ENCODE data around the gene MACROD1. TPM values are rescaled to one million over a fixed set of nuclear protein-coding genes. Genes with fewer than 3 reads are reported as not detected.

The MACROD1 gene
- total RNA-seq, 1 donor from 2014 or later: 168 TPM

DNA sequence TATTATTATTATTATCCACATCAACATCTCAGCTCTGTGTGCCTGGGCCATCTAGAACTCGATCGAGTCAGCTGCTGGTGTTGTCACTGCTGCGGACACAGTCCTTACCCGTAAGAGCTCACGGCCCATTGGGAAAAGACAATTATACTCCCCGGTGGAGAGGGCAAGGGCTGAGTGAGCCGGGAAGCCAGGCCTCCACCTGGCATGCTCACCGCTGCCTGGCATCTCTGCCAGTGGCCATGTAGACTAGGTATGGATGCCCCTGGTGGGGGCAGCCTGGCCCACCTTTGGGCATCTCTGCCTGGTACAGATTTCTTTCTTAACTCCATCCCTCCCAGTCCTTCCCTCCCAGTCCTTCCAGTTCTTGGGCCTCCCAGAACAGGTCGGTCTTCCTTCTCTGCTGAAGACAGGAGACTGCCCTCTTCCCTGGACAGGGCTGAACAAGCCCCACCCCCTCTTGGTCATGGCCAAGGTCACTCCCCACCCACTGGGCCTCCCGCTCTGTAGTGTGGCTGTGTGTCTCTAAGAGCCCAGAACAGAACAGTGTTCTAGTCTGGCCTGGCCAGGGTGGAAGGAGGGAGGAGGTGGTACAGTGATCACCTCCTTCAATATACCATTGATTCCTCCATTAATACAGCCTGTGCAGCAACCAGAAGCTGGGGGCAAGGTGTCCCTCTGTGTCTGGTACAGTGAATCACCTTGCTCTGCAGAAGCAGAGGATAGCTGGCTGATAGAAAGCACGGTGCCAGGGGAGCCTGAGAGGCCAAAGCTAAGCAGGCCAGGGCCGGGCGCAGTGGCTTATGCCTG, 72.5 kb downstream of the MACROD1 start:
- DNase-seq (ENCODE audit: low read depth): no peak

DNA sequence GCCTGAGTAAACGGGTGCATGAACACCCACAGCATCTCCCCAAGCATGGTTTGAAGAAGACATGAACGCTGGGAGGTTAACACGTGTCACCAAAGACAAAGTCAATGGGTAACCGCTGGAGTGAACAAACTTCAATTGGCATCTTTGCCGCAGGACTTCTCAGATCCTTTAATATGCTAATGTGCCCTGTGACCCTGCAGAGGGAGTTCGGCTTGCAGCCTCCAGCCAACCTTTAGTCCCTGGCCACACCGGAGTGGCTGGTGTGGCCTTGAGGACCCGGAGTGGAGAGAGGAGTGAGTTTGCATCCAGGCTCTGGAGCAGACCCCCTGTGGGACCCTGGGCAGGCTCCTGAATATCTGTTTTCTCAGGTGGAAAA, 73.2 kb downstream of the MACROD1 start:
- DNase-seq (ENCODE audit: low read depth): no peak

DNA sequence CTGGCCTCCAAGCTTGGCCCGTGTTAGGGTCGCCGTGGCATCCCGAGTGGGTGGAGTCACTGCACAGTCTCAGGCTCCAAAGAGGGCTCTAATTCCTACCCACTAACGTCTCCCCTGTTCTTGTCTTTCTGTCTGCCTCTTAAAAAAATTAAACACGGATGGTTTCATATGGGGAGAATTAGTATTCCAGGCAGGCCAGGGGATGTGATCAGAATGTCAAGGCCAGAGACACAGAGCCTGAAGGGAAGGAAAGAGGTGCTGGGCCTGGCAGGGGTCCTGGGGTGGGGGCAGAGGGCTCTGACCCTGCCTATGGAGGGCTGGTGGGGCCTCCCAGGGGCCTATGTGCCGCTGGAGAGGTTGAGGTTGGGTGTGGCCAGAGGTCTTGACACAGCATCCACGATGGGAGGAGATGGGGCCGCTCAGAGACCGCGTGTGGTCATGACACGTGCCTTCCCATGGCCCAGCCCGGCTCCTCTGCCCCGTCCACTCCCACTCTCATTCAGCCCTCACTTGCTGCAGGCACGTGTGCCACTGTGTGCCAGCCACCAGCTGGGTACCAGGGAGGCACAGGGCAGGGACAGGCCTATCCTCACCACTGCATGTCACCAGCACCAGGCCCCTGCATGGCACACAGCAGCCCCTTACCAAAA, 73.7 kb downstream of the MACROD1 start:
- no peak for DNase-seq (ENCODE audit: low read depth)

DNA sequence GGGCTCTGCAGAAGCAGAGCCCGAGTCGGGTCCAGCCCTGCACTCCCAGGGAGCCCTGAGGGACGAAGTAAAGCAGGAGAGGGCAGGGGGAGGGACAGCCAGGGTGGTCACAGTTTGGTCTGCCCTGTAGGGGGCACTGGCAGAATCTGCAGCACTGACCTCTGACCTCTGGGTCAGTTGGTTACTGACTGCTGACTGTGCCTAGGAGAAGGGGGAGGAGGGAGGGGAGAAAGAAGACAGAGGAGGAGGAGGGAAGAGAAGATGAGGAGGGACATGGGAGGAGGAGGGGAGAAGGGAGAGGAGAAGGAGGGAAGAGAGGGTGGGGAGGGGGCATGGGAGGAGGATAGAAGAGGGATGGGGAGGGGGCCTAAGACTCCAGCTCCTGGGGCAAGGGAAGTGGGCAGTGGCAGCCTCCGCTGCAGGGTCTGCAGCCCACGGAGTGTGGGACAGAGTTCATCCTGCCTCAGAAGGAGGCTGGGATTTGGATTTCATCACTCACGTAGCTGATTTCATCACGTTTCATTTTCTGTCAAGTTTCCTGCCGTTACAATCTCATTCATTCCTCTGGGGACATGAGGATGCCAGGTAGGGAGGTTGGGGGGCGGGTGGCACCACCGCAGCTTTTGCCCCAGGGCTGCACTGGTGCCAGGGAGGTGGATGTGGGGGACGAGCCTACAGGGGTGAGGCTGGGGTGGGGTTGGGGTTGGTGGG, 75.0 kb downstream of the MACROD1 start:
- no peak for DNase-seq (ENCODE audit: low read depth)

DNA sequence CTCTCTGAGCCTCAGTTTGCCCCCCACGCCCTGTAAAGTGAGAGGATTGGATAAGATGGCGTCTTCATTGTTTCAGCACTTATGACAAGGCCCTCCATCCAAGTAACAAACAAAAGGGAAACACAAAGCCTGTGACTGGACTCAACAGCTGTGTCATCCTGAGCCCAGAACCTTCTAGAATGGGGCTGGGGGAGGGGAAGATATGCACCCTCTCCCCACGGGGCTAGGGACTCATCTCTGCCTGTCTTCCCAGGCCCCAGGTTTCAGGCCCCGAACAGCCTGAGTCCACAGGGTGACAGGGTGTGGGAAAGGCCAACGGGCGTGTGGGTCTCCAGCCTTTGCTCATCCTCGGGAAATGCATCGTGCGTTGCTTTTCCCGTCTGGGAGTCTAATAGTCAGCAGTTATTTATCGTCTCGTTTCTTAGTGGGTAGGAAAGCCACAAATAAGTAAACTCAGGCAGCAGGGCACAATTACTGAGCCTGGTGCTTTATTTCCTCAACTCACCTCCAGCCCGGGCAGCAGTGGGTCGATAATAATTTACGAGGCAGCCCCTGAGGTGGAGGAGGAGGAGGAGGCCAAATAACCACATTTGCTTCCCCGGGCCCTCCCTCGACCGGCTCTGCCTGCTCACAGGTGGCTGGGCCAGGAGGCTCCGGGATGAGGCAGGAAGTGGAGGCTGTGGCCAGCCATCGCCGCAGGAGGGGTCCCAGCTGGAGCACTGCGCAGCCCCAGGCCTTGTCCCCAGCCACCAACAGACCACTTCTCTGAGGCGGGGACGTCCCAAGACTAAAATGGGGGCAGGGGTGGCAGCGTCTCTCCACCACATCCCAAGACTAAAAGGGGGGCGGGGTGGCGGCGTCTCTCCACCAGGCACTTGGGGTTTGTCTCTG, 75.8 kb downstream of the MACROD1 start:
- peak; percentile 45 for DNase-seq (ENCODE audit: low read depth)

DNA sequence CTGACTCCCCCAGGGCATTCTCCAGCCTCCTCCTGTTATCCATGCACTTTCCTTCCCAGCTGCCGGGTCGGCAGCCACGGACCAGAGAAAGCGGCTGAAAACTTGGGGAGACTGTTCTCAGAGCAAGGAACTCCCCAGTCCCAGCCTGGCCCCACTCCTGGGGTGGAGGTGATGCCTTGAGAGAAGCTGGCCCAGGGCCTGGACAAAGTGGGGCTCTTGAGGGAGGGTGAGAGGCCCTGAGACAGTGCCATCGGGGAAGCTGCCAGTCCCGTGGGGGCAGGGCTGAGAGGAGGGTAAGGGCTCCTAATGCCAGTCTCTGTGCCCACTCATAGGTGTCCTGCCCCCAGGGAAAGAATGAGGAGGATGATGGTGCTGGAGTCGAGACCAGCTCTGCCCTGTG, 76.4 kb downstream of the MACROD1 start:
- no peak for DNase-seq (ENCODE audit: low read depth)

DNA sequence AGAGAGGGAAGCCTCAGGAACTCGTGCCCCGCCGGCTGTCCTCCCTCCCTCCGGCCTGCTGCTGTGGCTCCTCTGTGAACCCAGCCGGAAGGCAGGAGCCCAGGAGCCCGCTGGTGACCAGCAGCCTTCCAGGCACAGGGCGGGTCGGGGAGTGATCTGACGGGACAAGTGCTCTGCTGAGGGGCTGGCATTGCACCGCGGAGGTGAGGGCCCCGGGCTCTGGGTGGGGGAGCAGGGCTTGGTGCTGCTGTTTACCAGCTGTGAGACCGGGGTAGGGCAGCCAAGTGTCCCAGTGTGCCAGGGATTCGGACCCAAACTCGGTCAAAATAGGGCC, 76.9 kb downstream of the MACROD1 start:
- DNase-seq (ENCODE audit: low read depth): no peak

DNA sequence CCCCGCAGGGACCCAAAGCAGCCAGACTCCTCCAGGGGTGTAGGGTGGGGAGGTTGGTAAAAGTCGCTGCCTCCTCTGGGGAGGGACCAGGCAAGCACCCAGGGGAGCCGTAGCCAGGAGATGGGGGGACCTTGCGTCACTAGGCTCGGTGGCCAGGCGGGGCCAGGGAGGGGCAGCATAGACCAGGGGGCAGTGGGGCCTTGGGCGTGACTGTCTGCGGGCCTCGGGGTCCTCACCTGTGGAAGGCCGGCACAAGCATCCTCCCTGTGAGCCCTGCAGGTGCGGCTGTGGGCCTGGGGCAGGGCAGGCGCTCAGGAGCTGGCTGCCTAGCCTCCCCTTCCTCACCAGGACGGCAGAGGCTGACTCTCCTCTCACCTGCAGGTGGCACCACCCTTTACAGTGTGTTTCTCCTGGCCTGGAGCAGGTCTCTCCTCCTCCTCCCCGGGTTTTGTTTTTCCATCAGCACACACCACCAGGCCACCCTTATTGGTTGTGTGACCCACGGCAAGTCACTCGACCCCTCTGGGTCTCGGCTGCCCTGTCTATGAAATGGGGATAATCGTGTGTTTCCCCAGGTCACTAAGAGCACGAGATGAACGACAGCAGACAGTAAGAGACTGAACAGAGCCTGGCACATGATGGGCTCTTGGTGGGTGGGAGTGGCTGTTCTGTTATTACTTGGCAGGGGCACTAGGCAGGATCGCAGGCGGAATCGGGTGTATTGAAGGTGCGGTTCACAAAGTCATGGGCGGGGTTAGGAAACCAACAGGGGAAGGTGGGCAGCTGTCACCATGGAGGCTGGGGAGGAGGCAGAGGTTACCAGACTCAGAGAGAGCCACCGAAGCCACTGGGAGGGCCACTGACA, 77.5 kb downstream of the MACROD1 start:
- DNase-seq (ENCODE audit: low read depth): no peak

DNA sequence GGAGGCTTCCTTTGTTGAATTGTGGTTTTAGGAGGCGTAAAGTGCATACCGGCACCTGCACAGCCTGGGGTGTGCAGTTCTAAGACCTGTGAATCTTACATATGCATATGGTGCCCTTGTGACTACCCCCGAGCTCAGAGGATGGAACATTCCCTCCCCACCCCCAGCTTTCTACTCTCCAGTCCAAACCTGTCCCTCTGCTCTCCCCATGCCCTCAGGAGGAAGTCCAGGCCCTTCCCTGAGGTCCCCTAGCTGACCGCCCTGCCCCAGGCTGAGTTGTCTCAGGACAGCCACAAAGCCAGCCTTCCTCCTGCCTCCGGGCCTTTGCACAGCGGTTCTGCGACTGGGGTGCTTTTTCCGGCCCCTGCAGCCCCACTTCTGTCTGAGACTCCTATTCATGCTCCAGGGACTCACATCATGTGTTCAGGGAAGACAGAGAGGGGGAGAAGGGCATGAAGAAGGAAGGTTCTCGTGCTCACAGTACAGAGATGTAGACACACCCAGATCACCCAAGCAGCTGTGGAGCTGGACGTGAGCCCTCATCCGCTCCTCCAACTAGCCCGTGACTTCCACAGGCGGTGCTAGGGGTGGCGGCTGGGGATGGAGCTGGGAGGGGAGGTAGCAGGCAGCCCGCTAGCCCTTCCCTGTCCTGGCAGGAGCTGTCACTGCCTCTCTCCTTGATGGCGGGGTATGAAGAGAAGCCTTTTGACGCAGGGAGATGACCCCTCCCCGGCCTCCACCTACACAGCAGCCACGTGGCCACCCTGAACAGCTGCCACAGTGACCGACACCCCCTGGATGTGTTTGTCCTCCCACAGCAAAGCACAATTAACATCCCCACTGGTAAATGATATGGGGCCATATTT, 79.4 kb downstream of the MACROD1 start:
- DNase-seq (ENCODE audit: low read depth): peak; percentile 90

DNA sequence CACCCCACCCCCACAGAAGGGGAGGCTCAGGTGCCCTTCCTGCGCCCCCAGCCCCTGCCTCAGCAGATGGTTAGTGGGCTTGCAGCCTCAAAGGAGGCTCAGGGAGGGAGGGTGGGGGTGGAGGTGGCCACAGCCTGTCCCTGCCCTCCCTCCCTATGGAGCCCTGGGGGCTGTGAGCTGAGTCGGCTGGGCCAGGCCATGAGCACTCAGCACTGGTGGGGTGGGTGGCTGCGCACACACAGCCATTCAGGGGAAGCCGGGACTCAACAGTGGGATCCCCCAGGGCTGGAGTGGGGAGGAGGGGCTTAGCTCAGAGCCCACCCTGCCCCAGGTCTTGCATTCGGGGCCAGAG, 80.0 kb downstream of the MACROD1 start:
- no peak for DNase-seq (ENCODE audit: low read depth)

DNA sequence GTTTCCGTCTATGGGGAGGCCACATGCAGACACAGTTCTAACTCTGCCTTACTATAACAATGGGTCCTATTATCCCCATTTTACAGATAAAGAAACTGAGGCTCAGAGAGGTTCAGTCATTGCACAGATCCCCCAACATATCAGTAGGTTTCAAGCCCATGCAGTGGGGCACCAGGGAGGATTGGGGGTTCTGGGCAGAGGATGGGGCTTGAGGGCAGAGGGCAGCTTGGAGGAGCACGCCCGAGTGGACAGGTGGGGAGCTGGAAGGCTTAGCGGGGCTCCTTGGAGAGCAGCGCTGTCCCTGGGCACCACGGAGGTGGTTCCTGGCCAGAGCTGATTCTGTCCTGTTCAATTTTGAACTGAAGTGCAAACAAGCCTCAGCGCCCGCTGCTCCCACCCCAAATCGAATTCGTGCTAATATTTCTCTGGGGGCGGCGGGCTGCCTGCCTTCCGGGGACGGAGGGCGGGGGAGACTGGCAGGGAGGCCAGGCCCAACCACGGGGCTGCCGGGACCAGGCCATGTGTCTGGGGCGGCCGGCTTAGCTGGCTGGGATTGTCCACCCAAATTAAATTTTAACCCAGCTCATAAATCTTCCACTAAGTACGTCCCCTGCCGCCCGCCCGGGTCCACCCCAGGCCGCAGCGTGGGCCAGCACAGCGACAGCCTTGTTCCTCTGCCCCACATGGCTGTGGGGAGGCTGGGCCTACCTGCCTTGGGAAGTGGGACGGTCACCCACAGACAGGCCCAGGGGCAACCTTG, 80.8 kb downstream of the MACROD1 start:
- DNase-seq (ENCODE audit: low read depth): no peak

DNA sequence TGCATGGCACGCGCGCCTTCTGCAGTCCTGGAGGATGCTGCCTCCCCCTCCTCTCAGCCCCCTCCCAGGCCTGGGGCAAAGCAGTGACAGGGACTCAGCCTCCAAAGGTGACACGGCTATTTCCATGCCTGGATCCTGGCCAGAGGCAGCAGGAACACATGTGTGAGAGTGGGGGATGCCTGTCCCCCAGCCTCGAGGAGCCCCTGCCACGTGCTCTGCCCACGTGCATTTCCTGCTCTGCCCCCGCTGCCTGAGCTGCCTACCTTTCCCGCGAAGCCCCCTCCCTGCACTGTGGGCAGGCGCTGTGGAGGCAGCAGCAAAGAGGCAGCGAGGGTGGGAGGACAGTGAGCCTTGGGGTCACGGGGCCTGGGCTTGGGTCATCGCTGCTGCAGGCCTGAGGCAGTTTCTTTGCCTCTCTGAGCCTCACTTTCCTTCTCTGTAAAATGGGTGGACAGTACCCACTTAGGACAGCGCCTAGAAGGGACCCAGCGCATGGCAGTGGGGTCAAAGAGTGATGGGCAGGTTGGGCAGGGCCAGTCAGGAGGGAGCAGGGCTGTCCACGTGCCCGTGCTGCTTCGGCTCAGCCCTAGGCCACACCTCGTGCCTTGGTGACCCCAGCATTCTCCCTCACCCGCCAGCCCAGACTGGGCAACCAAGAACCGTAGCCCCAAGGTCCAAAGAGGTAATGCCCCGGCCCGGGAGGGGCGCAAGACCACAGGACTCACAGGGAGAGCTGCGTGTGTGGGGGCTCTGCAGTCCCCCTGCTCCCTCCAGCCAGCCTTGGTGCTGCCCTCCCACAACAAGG, 81.6 kb downstream of the MACROD1 start:
- no peak for DNase-seq (ENCODE audit: low read depth)

DNA sequence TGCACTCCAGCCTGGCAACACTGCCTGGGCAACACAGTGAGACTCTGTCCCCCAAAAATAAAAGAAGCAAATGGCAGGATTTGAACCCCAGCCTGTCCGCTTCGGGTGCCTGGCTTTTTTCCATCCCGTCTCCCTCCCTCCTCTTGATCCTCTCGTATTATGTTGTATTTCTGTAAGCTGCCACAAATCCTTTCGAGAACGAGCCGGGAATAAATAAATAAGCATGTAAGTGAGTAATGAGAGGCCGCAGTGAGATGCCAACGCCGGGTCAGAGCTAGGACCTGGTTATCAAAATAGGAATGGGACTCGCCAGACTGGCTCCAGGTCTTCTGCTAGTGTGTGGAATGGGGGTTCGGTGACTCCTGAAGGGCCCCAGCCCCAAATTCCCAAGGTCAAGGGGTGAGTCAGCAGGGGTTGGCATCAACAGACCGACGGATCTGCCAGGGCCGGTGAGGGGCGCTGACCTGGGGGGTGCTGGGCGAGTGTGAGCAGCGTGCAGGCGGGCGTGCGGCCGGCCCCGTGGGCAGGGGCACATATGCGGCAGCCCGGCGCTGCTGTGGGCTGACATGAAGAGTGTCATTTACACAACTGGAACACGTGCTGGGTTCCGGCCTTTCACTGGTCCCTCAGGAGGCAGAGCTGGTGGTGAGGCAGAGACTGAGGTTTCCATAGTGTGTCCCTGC, 82.4 kb downstream of the MACROD1 start:
- no peak for DNase-seq (ENCODE audit: low read depth)

DNA sequence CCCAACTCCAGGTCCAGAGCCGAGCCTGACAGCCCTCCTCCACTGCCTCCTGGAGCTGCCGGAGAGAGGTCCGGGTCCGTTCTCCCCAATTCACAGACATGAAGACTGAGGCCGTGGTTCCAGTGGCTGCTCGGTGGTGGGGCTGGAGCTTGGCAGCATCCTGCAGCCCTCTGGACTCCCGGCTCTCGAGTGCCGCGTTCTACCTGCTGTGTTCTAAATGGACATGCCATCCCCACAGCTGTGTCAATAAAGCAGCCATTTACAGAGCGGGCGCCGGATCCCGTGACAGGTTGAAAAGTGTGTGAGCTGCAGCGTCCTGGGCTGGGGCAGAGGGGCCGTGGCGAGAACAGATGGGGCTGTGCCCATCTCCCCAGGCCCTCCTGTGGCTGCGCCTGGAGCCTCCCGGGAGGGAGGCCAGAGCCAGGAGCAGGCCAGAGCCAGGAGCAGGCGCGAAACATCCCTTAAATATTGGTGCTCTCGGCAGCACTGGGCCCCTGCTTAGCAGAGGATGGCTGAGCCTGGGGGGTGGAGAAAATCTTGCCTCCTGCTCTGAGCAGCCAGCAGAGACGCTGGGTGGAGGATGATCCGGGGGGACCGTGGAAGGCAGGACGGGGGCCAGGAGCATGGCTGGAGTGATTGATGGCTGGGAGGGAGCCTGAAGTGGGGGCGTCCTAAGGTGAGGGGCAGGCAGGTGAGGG, 84.0 kb downstream of the MACROD1 start:
- no peak for DNase-seq (ENCODE audit: low read depth)

DNA sequence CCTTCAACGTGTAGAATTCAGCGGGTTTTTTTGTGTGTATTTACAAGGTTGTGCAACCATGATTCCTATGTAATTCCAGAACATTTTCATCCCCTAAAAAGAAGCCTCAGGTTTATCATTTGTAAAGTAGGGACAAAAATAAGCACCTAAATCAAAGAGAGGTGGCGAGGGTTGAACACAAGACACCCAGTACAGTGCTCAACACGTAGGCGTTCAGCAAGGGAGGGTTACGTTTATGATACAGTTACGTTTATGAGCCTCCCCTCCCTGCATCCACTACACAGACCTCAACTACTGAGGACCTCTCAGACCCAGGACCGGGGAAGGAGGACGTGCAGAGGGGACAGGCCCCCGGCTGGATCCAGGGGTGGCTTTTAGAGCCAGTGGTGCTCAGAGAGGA, 85.5 kb downstream of the MACROD1 start:
- DNase-seq (ENCODE audit: low read depth): no peak

DNA sequence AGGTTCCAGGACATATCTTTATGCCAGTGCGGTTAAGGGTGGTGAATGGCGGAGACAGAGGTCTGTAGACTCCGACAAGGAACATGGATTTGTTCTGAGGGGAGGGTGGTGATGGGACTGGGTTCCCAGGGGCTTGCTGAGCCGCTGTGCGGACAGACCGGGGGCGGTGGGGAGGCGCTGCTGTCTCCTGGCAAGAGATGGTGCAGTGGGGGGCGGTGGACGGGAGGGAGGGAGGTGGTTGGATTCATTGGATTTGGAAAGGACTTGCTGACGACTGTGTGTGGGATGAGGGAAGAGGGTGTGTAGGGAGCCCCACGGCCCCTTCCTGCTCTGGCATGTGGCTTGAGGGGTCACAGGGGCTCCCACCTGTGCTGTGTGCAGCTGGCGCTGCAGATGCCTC, 87.0 kb downstream of the MACROD1 start:
- DNase-seq (ENCODE audit: low read depth): no peak

DNA sequence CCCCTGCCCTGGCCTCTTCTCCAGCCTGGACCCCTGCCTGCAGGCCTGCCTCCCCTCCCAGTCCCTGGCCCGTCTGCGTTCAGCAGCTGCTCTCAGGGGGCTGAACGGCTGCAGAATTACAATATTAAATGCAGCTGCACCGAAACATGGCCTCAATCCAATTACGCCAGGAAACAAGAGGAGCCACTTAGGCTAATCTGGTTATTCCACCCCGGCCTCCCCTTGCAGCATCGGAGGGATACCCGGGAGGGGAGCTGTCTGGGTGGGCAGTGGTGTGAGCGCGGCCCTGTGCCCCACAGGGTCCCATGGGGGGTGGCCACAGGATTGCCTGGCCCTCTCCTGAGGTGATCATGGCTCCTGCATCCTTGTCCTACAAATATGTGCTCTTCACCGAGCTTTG, 87.6 kb downstream of the MACROD1 start:
- DNase-seq (ENCODE audit: low read depth): no peak

All from myocyte (in vitro differentiated cells).